Progenitor cell of endocrine pancreas (in vitro differentiated cells): ENCODE data around the gene SERPINB4. TPM values are rescaled to one million over a fixed set of nuclear protein-coding genes. Genes with fewer than 3 reads are reported as not detected.

ENCODE experiments used
- DNase-seq: peaks from one replicate; pipeline ENCODE4 v3.0.0; 2021; ENCODE audit warnings: low spot score; ENCODE audit not compliant: unreplicated experiment
- H3K27ac Mint-ChIP-seq: 2 replicates; pipeline ENCODE4 v1.8.0; 2021; ENCODE audit warnings: mild to moderate bottlenecking, moderate library complexity, mixed read lengths
- H3K27me3 Mint-ChIP-seq: 2 replicates; pipeline ENCODE4 v1.8.0; 2021; ENCODE audit warnings: mixed read lengths
- H3K36me3 Mint-ChIP-seq: 2 replicates; pipeline ENCODE4 v1.8.0; 2022; ENCODE audit warnings: mixed read lengths; ENCODE audit not compliant: insufficient read depth
- H3K4me1 Mint-ChIP-seq: 2 replicates; pipeline ENCODE4 v1.8.0; 2021; ENCODE audit warnings: low read depth, mixed read lengths
- H3K4me3 Mint-ChIP-seq: 2 replicates; pipeline ENCODE4 v1.8.0; 2021; ENCODE audit warnings: low read depth, mild to moderate bottlenecking, moderate library complexity, mixed read lengths
- H3K9me3 Mint-ChIP-seq: 2 replicates; pipeline ENCODE4 v1.8.0; 2021; ENCODE audit warnings: low read depth, mixed read lengths
- total RNA-seq: library from RNA; stranded (reverse); gene quantifications from 2 replicates; pipeline ENCODE4 v1.2.1, GENCODE V29; 2021
- TF ChIP-seq, protein P1 (sequence below): fragments of 200-600 bp; sonication (generic); IDR thresholded peaks from one replicate; pipeline ENCODE4 v1.5.0; 2021; ENCODE audit warnings: antibody characterized with exemption, mild to moderate bottlenecking; ENCODE audit not compliant: unreplicated experiment

SERPINB4 gene
- total RNA-seq, 1 donor from 2014 or later: not detected

DNA sequence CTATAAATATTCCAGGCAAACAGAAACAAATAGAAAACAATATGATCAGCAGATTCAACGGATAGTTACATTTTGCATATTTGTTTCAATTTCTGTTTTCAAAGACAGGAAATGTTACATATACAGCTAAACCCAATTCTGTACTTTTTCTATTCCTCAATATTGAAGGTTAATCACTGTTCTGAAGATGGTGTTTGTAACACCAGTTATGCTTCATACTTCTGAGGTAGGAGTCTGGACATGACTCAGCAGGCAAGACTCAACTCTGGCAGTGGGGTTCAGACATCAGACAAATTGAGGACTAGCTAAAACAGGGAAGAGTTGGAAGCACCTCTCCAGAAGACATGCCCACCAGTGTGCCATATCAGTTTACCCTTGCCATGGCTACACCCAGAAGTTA, 40.3 kb downstream of the SERPINB4 start:
- Mint-ChIP-seq H3K9me3 (no peaks in the 10 kb centered on the region), H3K36me3 (no peaks in the 10 kb centered on the region), H3K27me3 (no peaks in the 10 kb centered on the region), H3K4me3 (no peak overlapping the region), H3K4me1 (peaks cover 1% of the 10 kb centered on the region), H3K27ac (no peak overlapping the region)
- DNase-seq: no peak
- TF ChIP-seq, protein P1, sequence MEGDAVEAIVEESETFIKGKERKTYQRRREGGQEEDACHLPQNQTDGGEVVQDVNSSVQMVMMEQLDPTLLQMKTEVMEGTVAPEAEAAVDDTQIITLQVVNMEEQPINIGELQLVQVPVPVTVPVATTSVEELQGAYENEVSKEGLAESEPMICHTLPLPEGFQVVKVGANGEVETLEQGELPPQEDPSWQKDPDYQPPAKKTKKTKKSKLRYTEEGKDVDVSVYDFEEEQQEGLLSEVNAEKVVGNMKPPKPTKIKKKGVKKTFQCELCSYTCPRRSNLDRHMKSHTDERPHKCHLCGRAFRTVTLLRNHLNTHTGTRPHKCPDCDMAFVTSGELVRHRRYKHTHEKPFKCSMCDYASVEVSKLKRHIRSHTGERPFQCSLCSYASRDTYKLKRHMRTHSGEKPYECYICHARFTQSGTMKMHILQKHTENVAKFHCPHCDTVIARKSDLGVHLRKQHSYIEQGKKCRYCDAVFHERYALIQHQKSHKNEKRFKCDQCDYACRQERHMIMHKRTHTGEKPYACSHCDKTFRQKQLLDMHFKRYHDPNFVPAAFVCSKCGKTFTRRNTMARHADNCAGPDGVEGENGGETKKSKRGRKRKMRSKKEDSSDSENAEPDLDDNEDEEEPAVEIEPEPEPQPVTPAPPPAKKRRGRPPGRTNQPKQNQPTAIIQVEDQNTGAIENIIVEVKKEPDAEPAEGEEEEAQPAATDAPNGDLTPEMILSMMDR: no peak

DNA sequence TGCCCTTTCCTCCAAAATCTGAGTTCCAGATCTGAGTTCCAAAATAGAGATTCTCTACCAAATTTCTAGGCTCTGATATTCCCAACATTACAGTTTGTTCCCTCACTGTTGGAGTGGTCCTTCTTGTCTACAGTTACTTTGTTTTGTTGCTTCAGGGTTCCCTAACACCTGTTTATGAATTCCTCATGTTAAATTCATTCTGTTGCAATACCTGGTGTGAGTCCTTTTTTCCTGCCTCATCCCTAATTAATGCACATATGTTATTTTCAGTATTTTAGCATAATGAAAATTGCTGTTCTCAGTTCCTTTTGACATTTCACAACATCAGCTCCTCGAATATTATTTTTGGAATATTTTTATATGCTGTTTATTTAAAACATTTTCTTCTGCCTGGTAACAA, 40.7 kb downstream of the SERPINB4 start:
- H3K4me3 Mint-ChIP-seq: no peak overlapping the region
- TF ChIP-seq, protein P1: no peak
- H3K27ac Mint-ChIP-seq: no peak overlapping the region
- no peaks in the 10 kb centered on the region for H3K9me3 Mint-ChIP-seq
- DNase-seq: no peak
- no peaks in the 10 kb centered on the region for H3K27me3 Mint-ChIP-seq
- peaks cover 1% of the 10 kb centered on the region for H3K4me1 Mint-ChIP-seq
- H3K36me3 Mint-ChIP-seq: no peaks in the 10 kb centered on the region

DNA sequence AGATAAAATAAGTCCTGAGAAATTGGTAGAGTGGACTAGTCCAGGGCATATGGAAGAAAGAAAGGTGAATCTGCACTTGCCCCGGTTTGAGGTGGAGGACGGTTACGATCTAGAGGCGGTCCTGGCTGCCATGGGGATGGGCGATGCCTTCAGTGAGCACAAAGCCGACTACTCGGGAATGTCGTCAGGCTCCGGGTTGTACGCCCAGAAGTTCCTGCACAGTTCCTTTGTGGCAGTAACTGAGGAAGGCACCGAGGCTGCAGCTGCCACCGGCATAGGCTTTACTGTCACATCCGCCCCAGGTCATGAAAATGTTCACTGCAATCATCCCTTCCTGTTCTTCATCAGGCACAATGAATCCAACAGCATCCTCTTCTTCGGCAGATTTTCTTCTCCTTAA, 47.1 kb downstream of the SERPINB4 start:
- Mint-ChIP-seq H3K27me3 (no peaks in the 10 kb centered on the region), H3K27ac (no peak overlapping the region), H3K9me3 (no peaks in the 10 kb centered on the region), H3K36me3 (no peaks in the 10 kb centered on the region), H3K4me1 (peaks cover 1% of the 10 kb centered on the region), H3K4me3 (no peak overlapping the region)
- DNase-seq: no peak
- TF ChIP-seq, protein P1: no peak

DNA sequence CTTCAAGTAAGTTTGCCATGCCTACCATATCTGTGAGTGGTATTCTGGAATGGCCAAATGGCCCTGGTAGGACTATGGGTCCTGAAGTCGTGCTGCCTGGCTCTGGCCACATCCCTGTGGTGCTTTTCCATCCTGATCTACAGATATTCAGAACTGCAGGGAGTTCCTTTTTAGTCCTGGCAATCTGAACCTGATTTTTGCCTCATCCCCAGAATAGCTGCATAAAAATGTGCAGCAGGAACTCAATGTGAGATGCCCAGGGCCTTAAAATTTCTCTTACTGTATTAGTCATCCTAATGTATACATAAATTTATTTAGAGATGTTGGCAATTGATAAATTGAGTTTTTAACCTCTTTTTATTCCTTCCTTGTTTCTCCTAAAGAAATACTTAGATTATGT, 51.6 kb downstream of the SERPINB4 start:
- Mint-ChIP-seq H3K27me3 (no peaks in the 10 kb centered on the region), H3K4me3 (no peak overlapping the region), H3K9me3 (no peaks in the 10 kb centered on the region), H3K36me3 (no peaks in the 10 kb centered on the region), H3K27ac (no peak overlapping the region), H3K4me1 (peaks cover 3% of the 10 kb centered on the region)
- DNase-seq: no peak
- TF ChIP-seq, protein P1: no peak

DNA sequence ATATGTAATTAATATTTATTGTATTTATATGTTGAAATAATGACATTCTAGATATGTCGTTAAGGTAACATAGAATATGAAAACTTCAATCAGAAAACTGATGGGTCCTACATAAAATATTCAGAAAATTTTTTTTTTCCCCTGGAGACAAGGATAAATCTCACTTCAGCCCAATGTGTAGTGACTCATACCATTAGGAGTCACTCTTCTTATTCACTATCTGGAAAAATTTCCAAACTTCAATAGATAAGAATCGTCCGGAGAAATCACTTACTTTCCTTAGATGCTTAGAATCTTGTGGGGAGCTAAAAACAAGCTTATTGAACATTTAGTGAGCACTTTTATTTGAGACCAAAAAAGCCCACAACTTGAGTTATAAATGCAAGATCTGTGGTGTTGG, 52.3 kb downstream of the SERPINB4 start:
- Mint-ChIP-seq H3K4me3 (no peak overlapping the region), H3K9me3 (no peaks in the 10 kb centered on the region), H3K36me3 (no peaks in the 10 kb centered on the region), H3K27me3 (no peaks in the 10 kb centered on the region), H3K4me1 (peaks cover 3% of the 10 kb centered on the region), H3K27ac (no peak overlapping the region)
- TF ChIP-seq, protein P1: no peak
- DNase-seq: no peak
